WTC11 (cell line): ENCODE measurements around the gene SIGLEC5. TPM values are rescaled to one million over a fixed set of nuclear protein-coding genes. Genes with fewer than 3 reads are reported as not detected.

Source experiments
- ATAC-seq: fragments of 200-7000 bp; cut with Tn5 transposase; 2 replicates; pipeline ENCODE4 v1.10.0; 2021; ENCODE audit warnings: mild to moderate bottlenecking, moderate library complexity
- CTCF ChIA-PET: fragments of 300-600 bp; sonication (Branson Sonifier 250); formaldehyde crosslinking; loops from one replicate; lab custom pipeline; 2021; ENCODE audit warnings: antibody characterized with exemption; lab: Charles Lee
- POLR2A ChIA-PET: fragments of 350-600 bp; sonication (Branson Sonifier 250); formaldehyde crosslinking; loops from one replicate; lab custom pipeline; 2021; ENCODE audit warnings: antibody characterized with exemption; lab: Charles Lee
- DNase-seq: peaks from one replicate; pipeline ENCODE4 v3.0.0; 2021; ENCODE audit warnings: low spot score
- H3K27ac Mint-ChIP-seq: 2 replicates; pipeline ENCODE4 v1.8.0; 2021; ENCODE audit warnings: mixed read lengths
- H3K27me3 Mint-ChIP-seq: 2 replicates; pipeline ENCODE4 v1.8.0; 2021; ENCODE audit warnings: low read depth, mild to moderate bottlenecking, moderate library complexity, mixed read lengths
- H3K36me3 Mint-ChIP-seq: 2 replicates; pipeline ENCODE4 v1.8.0; 2021; ENCODE audit warnings: mixed read lengths
- H3K4me1 Mint-ChIP-seq: 2 replicates; pipeline ENCODE4 v1.8.0; 2022; ENCODE audit warnings: mixed read lengths
- H3K4me3 Mint-ChIP-seq: 2 replicates; pipeline ENCODE4 v1.8.0; 2021; ENCODE audit warnings: mild to moderate bottlenecking, moderate library complexity, mixed read lengths
- H3K9me3 Mint-ChIP-seq: 2 replicates; pipeline ENCODE4 v1.8.0; 2021; ENCODE audit warnings: mixed read lengths
- ARID4B ChIP-seq: sonication (generic); formaldehyde crosslinking; IDR thresholded peaks from 2 replicates; pipeline ENCODE4 v1.8.0; 2023; ENCODE audit warnings: missing genetic modification reagents, mild to moderate bottlenecking, borderline replicate concordance
- ELF4 ChIP-seq: sonication (generic); formaldehyde crosslinking; IDR thresholded peaks from 2 replicates; pipeline ENCODE4 v1.8.1; 2022; ENCODE audit warnings: low read depth, mild to moderate bottlenecking, moderate library complexity, missing genetic modification reagents
- EMX1 ChIP-seq: fragments of 250-450 bp; sonication (Bioruptor Pico); IDR thresholded peaks from 2 replicates; pipeline ENCODE4 v1.8.0; 2021; ENCODE audit warnings: mild to moderate bottlenecking
- ESRRA ChIP-seq: sonication (generic); formaldehyde crosslinking; IDR thresholded peaks from 2 replicates; pipeline ENCODE4 v1.8.1; 2022; ENCODE audit warnings: mild to moderate bottlenecking, missing genetic modification reagents, borderline replicate concordance
- ETV6 ChIP-seq: sonication (generic); formaldehyde crosslinking; IDR thresholded peaks from 2 replicates; pipeline ENCODE4 v1.8.1; 2022; ENCODE audit warnings: mild to moderate bottlenecking, missing genetic modification reagents
- FOXJ3 ChIP-seq: sonication (generic); formaldehyde crosslinking; IDR thresholded peaks from 2 replicates; pipeline ENCODE4 v1.9.0; 2021; ENCODE audit warnings: missing genetic modification reagents, mild to moderate bottlenecking, borderline replicate concordance
- GABPB1 ChIP-seq: sonication (generic); formaldehyde crosslinking; IDR thresholded peaks from 2 replicates; pipeline ENCODE4 v1.8.1; 2023; ENCODE audit warnings: mild to moderate bottlenecking, missing genetic modification reagents
- HMGXB4 ChIP-seq: sonication (generic); formaldehyde crosslinking; IDR thresholded peaks from 2 replicates; pipeline ENCODE4 v1.8.1; 2023; ENCODE audit warnings: mild to moderate bottlenecking, moderate library complexity, missing genetic modification reagents
- IRF1 ChIP-seq: sonication (generic); formaldehyde crosslinking; IDR thresholded peaks from 2 replicates; pipeline ENCODE4 v1.8.0; 2023; ENCODE audit warnings: missing genetic modification reagents
- JUN ChIP-seq: sonication (generic); formaldehyde crosslinking; IDR thresholded peaks from 2 replicates; pipeline ENCODE4 v1.8.0; 2023; ENCODE audit warnings: mild to moderate bottlenecking, missing genetic modification reagents
- MYBL2 ChIP-seq: sonication (generic); formaldehyde crosslinking; IDR thresholded peaks from 2 replicates; pipeline ENCODE4 v1.8.1; 2023; ENCODE audit warnings: mild to moderate bottlenecking, moderate library complexity, missing genetic modification reagents
- NFE2L1 ChIP-seq: sonication (generic); formaldehyde crosslinking; IDR thresholded peaks from 2 replicates; pipeline ENCODE4 v1.8.1; 2023; ENCODE audit warnings: missing genetic modification reagents
- NR1H2 ChIP-seq: sonication (generic); formaldehyde crosslinking; IDR thresholded peaks from 2 replicates; pipeline ENCODE4 v1.9.0; 2021; ENCODE audit warnings: mild to moderate bottlenecking, moderate library complexity, missing genetic modification reagents
- SMAD4 ChIP-seq: sonication (generic); formaldehyde crosslinking; IDR thresholded peaks from 2 replicates; pipeline ENCODE4 v1.8.0; 2022; ENCODE audit warnings: mild to moderate bottlenecking, missing genetic modification reagents
- SOX15 ChIP-seq: fragments of 250-450 bp; sonication (Bioruptor Pico); IDR thresholded peaks from 2 replicates; pipeline ENCODE4 v1.9.0; 2021; ENCODE audit warnings: mild to moderate bottlenecking
- TEAD1 ChIP-seq: sonication (generic); formaldehyde crosslinking; IDR thresholded peaks from 2 replicates; pipeline ENCODE4 v1.8.0; 2022; ENCODE audit warnings: mild to moderate bottlenecking, missing genetic modification reagents
- ZBTB43 ChIP-seq: sonication (generic); formaldehyde crosslinking; IDR thresholded peaks from 2 replicates; pipeline ENCODE4 v1.8.1; 2023; ENCODE audit warnings: mild to moderate bottlenecking, missing genetic modification reagents
- ZNF138 ChIP-seq: sonication (generic); formaldehyde crosslinking; conservative IDR thresholded peaks from 2 replicates; pipeline ENCODE4 v1.8.1; 2022; ENCODE audit warnings: mild to moderate bottlenecking, moderate library complexity, missing genetic modification reagents
- ZNF263 ChIP-seq: sonication (generic); formaldehyde crosslinking; IDR thresholded peaks from 2 replicates; pipeline ENCODE4 v1.8.1; 2022; ENCODE audit warnings: low read depth, mild to moderate bottlenecking, moderate library complexity, missing genetic modification reagents
- ZNF416 ChIP-seq: fragments of 250-450 bp; sonication (Bioruptor Pico); IDR thresholded peaks from 2 replicates; pipeline ENCODE4 v1.9.0; 2021; ENCODE audit warnings: mild to moderate bottlenecking, inconsistent platforms
- total RNA-seq: library from RNA; stranded (reverse); gene quantifications from 3 replicates; pipeline ENCODE4 v1.2.3, GENCODE V29; 2021
- TF ChIP-seq, protein P1 (sequence below): sonication (generic); formaldehyde crosslinking; conservative IDR thresholded peaks from 2 replicates; pipeline ENCODE4 v1.8.1; 2022; ENCODE audit warnings: mild to moderate bottlenecking, missing genetic modification reagents
- TF ChIP-seq, protein P2 (sequence below): fragments of 250-450 bp; sonication (Bioruptor Pico); conservative IDR thresholded peaks from 2 replicates; pipeline ENCODE4 v1.9.0; 2021; ENCODE audit warnings: mild to moderate bottlenecking

Gene SIGLEC5
- total RNA-seq, 1 experiment from 2014 or later = 0.15 TPM

DNA sequence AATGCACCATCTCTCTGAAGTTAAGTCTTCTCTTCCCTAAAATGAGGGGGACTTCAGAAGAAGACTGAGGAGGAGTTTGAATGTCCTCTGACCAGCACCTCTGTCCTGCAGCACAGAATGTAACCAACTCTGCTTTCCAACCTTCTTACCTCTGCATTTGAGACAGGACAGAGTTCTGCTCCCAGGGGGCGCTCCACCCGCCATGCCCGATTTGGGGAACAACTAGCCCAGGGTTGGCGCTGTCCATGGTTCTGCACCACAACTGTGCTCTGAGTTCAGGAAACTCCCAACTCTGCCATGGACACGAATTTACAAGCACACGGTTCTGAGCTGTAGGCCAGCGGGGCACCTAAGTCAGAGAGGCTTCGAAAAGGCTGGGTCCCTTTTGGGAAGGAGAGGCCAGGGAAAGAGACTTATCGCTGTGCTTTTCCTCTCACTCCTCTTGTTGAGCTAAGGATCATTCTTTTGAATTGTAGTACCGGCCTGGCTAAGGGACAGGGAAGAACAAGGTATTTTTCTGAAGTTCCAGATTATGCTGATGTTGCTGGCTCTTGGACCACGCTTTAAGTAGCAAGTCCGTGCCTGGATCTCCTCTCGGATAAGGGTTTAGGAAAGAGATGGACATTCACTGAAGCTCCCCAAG, 22.2 kb downstream of the SIGLEC5 start (continued):
- TF ChIP-seq HMGXB4 = peak; percentile 75; the same call in 1 of the 2 replicates
- no peak for TF ChIP-seq FOXJ3
- TF ChIP-seq SOX15 (CRISPR knock-in tag) = no peak
- TF ChIP-seq ZBTB43 (CRISPR knock-in tag) = peak; percentile 66; the same call in 1 of the 2 replicates
- peak; percentile 92; the same call in 1 of the 2 replicates for TF ChIP-seq JUN (CRISPR knock-in tag)
- peak; percentile 93 for TF ChIP-seq SMAD4 (CRISPR knock-in tag)
- no peak for TF ChIP-seq ZNF138 (CRISPR knock-in tag)
- peak; percentile 85; the same call in 1 of the 2 replicates for TF ChIP-seq MYBL2
- peak; percentile 92; the same call in 1 of the 2 replicates for TF ChIP-seq NFE2L1 (CRISPR knock-in tag)
- TF ChIP-seq, protein P1, sequence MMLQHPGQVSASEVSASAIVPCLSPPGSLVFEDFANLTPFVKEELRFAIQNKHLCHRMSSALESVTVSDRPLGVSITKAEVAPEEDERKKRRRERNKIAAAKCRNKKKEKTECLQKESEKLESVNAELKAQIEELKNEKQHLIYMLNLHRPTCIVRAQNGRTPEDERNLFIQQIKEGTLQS (CRISPR knock-in tag) = no peak
- TF ChIP-seq TEAD1 (CRISPR knock-in tag) = peak; percentile 97
- no peak for TF ChIP-seq ELF4 (CRISPR knock-in tag)
- no peak for TF ChIP-seq EMX1 (CRISPR knock-in tag)
- TF ChIP-seq IRF1 (CRISPR knock-in tag) = peak; percentile 88
- TF ChIP-seq ESRRA (CRISPR knock-in tag) = peak; percentile 79; the same call in 1 of the 2 replicates

- Mint-ChIP-seq H3K4me1 (peaks cover 4% of the 10 kb centered on the region; the same call in 1 of the 2 replicates), H3K27me3 (peaks cover 66% of the 10 kb centered on the region), H3K36me3 (no peaks in the 10 kb centered on the region), H3K27ac (no peak overlapping the region), H3K9me3 (no peaks in the 10 kb centered on the region), H3K4me3 (no peak overlapping the region)
- POLR2A ChIA-PET = no interaction called here
- CTCF ChIA-PET = interaction anchor here (1.1 to 2.8 kb wide), 5 partner anchors 42 to 186 kb away, joined by 3 to 25 read pairs (median 10); no protein-coding TSS in a partner anchor
- ATAC-seq (no peak), DNase-seq (no peak)
- TF ChIP-seq HMGXB4 (no peak), ZBTB43 (CRISPR knock-in tag) (no peak), ETV6 (CRISPR knock-in tag) (no peak), ZNF263 (CRISPR knock-in tag) (no peak), ARID4B (no peak), GABPB1 (CRISPR knock-in tag) (no peak), NR1H2 (CRISPR knock-in tag) (no peak), ZNF416 (CRISPR knock-in tag) (no peak)
- TF ChIP-seq, protein P2, sequence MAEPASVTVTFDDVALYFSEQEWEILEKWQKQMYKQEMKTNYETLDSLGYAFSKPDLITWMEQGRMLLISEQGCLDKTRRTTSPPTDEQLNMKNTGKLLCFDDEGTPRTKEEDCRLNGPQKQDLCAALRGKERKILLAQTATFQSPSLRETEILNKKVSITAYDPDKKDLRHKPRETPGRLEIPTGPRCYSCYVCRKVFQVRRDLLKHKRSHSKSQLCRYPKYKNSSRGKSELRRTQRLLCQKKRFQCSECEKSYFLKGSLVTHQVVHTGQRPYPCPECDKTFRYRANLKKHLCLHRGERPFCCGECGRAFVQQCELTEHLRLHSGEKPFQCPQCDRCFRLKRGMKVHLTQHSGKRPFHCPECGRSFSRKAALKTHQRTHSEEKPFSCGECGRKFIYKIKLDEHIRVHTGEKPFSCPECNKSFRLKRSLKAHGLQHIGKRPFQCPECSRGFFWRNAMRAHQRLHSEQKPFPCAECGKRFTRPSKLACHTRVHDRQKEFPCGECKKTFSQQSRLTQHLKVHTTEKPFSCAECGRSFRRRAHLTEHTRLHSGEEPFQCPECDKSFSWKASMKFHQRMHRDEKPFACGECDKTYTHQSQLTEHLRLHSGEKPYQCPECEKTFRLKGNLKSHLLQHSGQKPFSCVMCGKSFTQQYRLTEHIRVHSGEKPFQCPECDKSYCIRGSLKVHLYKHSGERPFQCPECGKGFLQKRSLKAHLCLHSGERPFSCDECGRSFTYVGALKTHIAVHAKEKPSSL (CRISPR knock-in tag) = no peak
Measured at GRCh38 chr19:51607077-51607476, 23.1 kb downstream of the SIGLEC5 start.
